AG04450 (cell line): ENCODE data around the gene GPX3. TPM values are rescaled to one million over a fixed set of nuclear protein-coding genes. Genes with fewer than 3 reads are reported as not detected.

Experiments used
- CTCF ChIA-PET: fragments of 300-600, 350-600 bp; formaldehyde crosslinking; extraction: SDS; loops from one replicate; lab custom pipeline; 2022; ENCODE audit warnings: antibody characterized with exemption, inconsistent platforms; lab: Charles Lee
- POLR2A ChIA-PET: fragments of 350-600 bp; formaldehyde crosslinking; extraction: SDS; loops from one replicate; lab custom pipeline; 2021; ENCODE audit warnings: antibody characterized with exemption, inconsistent platforms; lab: Yijun Ruan, JAX
- DNase-seq: peaks from one replicate; pipeline ENCODE4 v3.0.0-alpha.2; 2011; ENCODE audit warnings: low read depth, low spot score
- H3K27ac ChIP-seq: one replicate; pipeline ENCODE4 v1.5.1; 2012; ENCODE audit warnings: low read depth, low read length, control low read depth
- H3K27me3 ChIP-seq: one replicate; pipeline ENCODE4 v1.6.0; 2012; ENCODE audit warnings: low read length; ENCODE audit not compliant: control insufficient read depth, insufficient read depth
- H3K4me3 ChIP-seq: 2 replicates; pipeline ENCODE4 v1.5.1; 2011; ENCODE audit warnings: mild to moderate bottlenecking, low read depth, low read length, control low read depth
- H3K9me3 ChIP-seq: 2 replicates; pipeline ENCODE4 v1.5.1; 2012; ENCODE audit warnings: low read length; ENCODE audit not compliant: control insufficient read depth, insufficient read depth
- CTCF ChIP-seq: IDR thresholded peaks from 2 replicates; pipeline ENCODE4 v1.5.1; 2011; ENCODE audit warnings: low read depth, low read length, control low read depth, inconsistent platforms
- polyA plus RNA-seq: library from polyadenylated mRNA; depleted of rRNA; stranded (reverse); fragments of >200 nt; gene quantifications from 2 replicates; pipeline ENCODE4 v1.2.3, GENCODE V29; 2011

The GPX3 gene
- polyA plus RNA-seq, 1 experiment, result 3.7 TPM

GRCh38 chr5:151029179-151030055, 9.0 kb downstream of the GPX3 start:
- POLR2A ChIA-PET, result no interaction called here
- H3K27ac ChIP-seq, result no peak overlapping the region
- CTCF ChIA-PET, result interaction anchor here (1.2 to 1.4 kb wide), 4 partner anchors 18 to 136 kb away, joined by 3 to 7 read pairs (median 4); no protein-coding TSS in a partner anchor

GRCh38 chr5:151030056-151030336, 9.6 kb downstream of the GPX3 start:
- no peak for TF ChIP-seq CTCF
- ChIA-PET POLR2A (no interaction called here), CTCF (interaction anchor here (1.2 to 1.4 kb wide), 4 partner anchors 18 to 135 kb away, joined by 3 to 7 read pairs (median 4); no protein-coding TSS in a partner anchor)
- Histone ChIP-seq H3K27me3 (no peaks in the 10 kb centered on the region), H3K4me3 (no peak overlapping the region), H3K9me3 (no peaks in the 10 kb centered on the region), H3K27ac (no peak overlapping the region)
- no peak for DNase-seq

More at GRCh38 chr5:151029179-151030055, 9.0 kb downstream of the GPX3 start:
- no peaks in the 10 kb centered on the region for H3K9me3 ChIP-seq
- no peak for DNase-seq
- TF ChIP-seq CTCF, result no peak
- no peak overlapping the region for H3K4me3 ChIP-seq
- H3K27me3 ChIP-seq, result no peaks in the 10 kb centered on the region

- DNase-seq, result no peak
- TF ChIP-seq CTCF, result no peak
- Histone ChIP-seq H3K27ac (no peak overlapping the region), H3K9me3 (no peaks in the 10 kb centered on the region), H3K27me3 (no peaks in the 10 kb centered on the region), H3K4me3 (no peak overlapping the region)
- ChIA-PET POLR2A (no interaction called here), CTCF (interaction anchor here (1.2 to 1.4 kb wide), 4 partner anchors 17 to 135 kb away, joined by 3 to 7 read pairs (median 4); no protein-coding TSS in a partner anchor)
These were observed 10.0 kb downstream of the GPX3 start for GRCh38 chr5:151030379-151030778.

DNA sequence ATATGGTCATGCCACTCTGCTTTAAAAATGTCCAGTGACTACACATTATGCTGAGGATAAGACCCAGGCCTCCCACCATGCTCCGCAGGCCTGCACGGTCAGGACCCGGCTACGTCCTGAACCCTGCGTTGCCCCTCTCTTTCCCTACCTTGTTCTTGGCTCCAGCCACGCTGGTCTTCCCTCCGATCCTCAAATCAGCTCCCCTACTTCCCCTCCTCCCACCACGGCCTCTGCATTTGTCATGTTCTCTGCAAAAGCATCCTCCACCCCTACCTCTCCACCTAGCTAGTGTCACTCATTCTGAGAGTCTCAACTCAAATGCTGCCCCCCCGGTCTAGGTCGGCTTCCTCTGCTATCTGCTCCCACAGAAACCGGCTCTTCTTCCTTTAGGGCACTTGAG, 11.2 kb downstream of the GPX3 start:
- Histone ChIP-seq H3K27ac (no peak overlapping the region), H3K9me3 (no peaks in the 10 kb centered on the region), H3K4me3 (no peak overlapping the region), H3K27me3 (no peaks in the 10 kb centered on the region)
- ChIA-PET POLR2A (no interaction called here), CTCF (interaction anchor here (0.6 kb wide), 1 partner anchor 227 kb away, joined by 3 read pairs; no protein-coding TSS in a partner anchor)
- DNase-seq, result no peak
- TF ChIP-seq CTCF, result no peak

GRCh38 chr5:151033217-151033934, 13.0 kb downstream of the GPX3 start:
- POLR2A ChIA-PET, result no interaction called here
- DNase-seq, result no peak
- no peaks in the 10 kb centered on the region for H3K27me3 ChIP-seq
- CTCF ChIA-PET, result interaction anchor here (1.0 kb wide), 1 partner anchor 31 kb away, joined by 3 read pairs; no protein-coding TSS in a partner anchor
- H3K9me3 ChIP-seq, result no peaks in the 10 kb centered on the region
- no peak overlapping the region for H3K4me3 ChIP-seq
- H3K27ac ChIP-seq, result no peak overlapping the region
- no peak for TF ChIP-seq CTCF
